ENCODE data around the gene CARMIL1. TPM values are rescaled to one million over a fixed set of nuclear protein-coding genes. Genes with fewer than 3 reads are reported as not detected.
A peak's percentile ranks its signal among the peaks of the same experiment; 100 is the strongest.

The CARMIL1 gene
- total and polyA plus RNA-seq, 3 experiments from 2014 or later: 1.8 to 2.9 TPM; not detected in 1

- POLR2A ChIA-PET: no interaction called here
- Mint-ChIP-seq H3K9me3 (no peaks in the 10 kb centered on the region), H3K4me1 (peaks cover 0 to 4% (median 0%) of the 10 kb centered on the region in 3 donors)
These were observed 108.3 kb downstream of the CARMIL1 start for GRCh38 chr6:25387483-25387882.

GRCh38 chr6:25387911-25388310 lies 108.7 kb downstream of the CARMIL1 start:
- no peaks in the 10 kb centered on the region for H3K9me3 ChIP-seq (ENCODE audit: low read length)
- CTCF ChIA-PET: no interaction called here
- no peaks in the 10 kb centered on the region for H3K36me3 ChIP-seq (ENCODE audit: insufficient read depth, low read length)
- peaks cover 0 to 6% (median 0%) of the 10 kb centered on the region in 3 donors for H3K36me3 Mint-ChIP-seq
- H3K4me3 ChIP-seq (ENCODE audit: low read length): no peak overlapping the region
- POLR2A ChIA-PET: no interaction called here
- H3K27ac Mint-ChIP-seq: peak overlapping the region in 1 of 8 donors; percentile 21
- H3K27me3 Mint-ChIP-seq: peaks cover 0 to 3% of the 10 kb centered on the region in 2 donors
- no peaks in the 10 kb centered on the region for H3K27me3 ChIP-seq (ENCODE audit: insufficient read depth, low read length, poor library complexity, severe bottlenecking)
- DNase-seq: no peak
- no peaks in the 10 kb centered on the region for H3K9me3 Mint-ChIP-seq
- H3K27ac ChIP-seq (ENCODE audit: low read depth, low read length): no peak overlapping the region
- H3K4me1 ChIP-seq (ENCODE audit: insufficient read depth, low read length): no peaks in the 10 kb centered on the region
- peaks cover 0 to 4% (median 0%) of the 10 kb centered on the region in 3 donors for H3K4me1 Mint-ChIP-seq
- no peak overlapping the region for H3K4me3 Mint-ChIP-seq

More at GRCh38 chr6:25387483-25387882, 108.3 kb downstream of the CARMIL1 start:
- no peaks in the 10 kb centered on the region for H3K36me3 ChIP-seq (ENCODE audit: insufficient read depth, low read length)
- CTCF ChIA-PET: no interaction called here
- H3K4me3 Mint-ChIP-seq: no peak overlapping the region
- H3K36me3 Mint-ChIP-seq: peaks cover 0 to 11% (median 0%) of the 10 kb centered on the region in 3 donors
- H3K27me3 Mint-ChIP-seq: peaks cover 0 to 3% of the 10 kb centered on the region in 2 donors
- H3K27me3 ChIP-seq (ENCODE audit: insufficient read depth, low read length, poor library complexity, severe bottlenecking): no peaks in the 10 kb centered on the region
- H3K4me1 ChIP-seq (ENCODE audit: insufficient read depth, low read length): no peaks in the 10 kb centered on the region
- no peaks in the 10 kb centered on the region for H3K9me3 ChIP-seq (ENCODE audit: low read length)
- H3K27ac ChIP-seq (ENCODE audit: low read depth, low read length): no peak overlapping the region
- no peak overlapping the region for H3K4me3 ChIP-seq (ENCODE audit: low read length)
- no peak for DNase-seq
- no peak overlapping the region for H3K27ac Mint-ChIP-seq

- Mint-ChIP-seq H3K27me3 (peaks cover 0 to 3% of the 10 kb centered on the region in 2 donors), H3K4me1 (peaks cover 0 to 4% (median 0%) of the 10 kb centered on the region in 3 donors), H3K9me3 (no peaks in the 10 kb centered on the region), H3K36me3 (peaks cover 0 to 4% (median 0%) of the 10 kb centered on the region in 3 donors), H3K27ac (no peak overlapping the region), H3K4me3 (no peak overlapping the region)
- CTCF ChIA-PET: interaction anchor here (1.2 kb wide), 1 partner anchor 22 kb away, joined by 3 read pairs; no protein-coding TSS in a partner anchor
- no peaks in the 10 kb centered on the region for H3K4me1 ChIP-seq (ENCODE audit: insufficient read depth, low read length)
- H3K4me3 ChIP-seq (ENCODE audit: low read length): no peak overlapping the region
- POLR2A ChIA-PET: no interaction called here
- H3K27me3 ChIP-seq (ENCODE audit: insufficient read depth, low read length, poor library complexity, severe bottlenecking): no peaks in the 10 kb centered on the region
- no peaks in the 10 kb centered on the region for H3K9me3 ChIP-seq (ENCODE audit: low read length)
- no peak for DNase-seq
- no peaks in the 10 kb centered on the region for H3K36me3 ChIP-seq (ENCODE audit: insufficient read depth, low read length)
- H3K27ac ChIP-seq (ENCODE audit: low read depth, low read length): no peak overlapping the region
These were observed 109.6 kb downstream of the CARMIL1 start for GRCh38 chr6:25388776-25389175.

GRCh38 chr6:25389471-25389870 lies 110.3 kb downstream of the CARMIL1 start:
- no peaks in the 10 kb centered on the region for H3K27me3 ChIP-seq (ENCODE audit: insufficient read depth, low read length, poor library complexity, severe bottlenecking)
- H3K4me1 Mint-ChIP-seq: peaks cover 0 to 4% (median 0%) of the 10 kb centered on the region in 3 donors
- H3K27ac Mint-ChIP-seq: no peak overlapping the region
- no peaks in the 10 kb centered on the region for H3K36me3 ChIP-seq (ENCODE audit: insufficient read depth, low read length)
- no peak overlapping the region for H3K4me3 ChIP-seq (ENCODE audit: low read length)
- no peak overlapping the region for H3K27ac ChIP-seq (ENCODE audit: low read depth, low read length)
- no peaks in the 10 kb centered on the region for H3K4me1 ChIP-seq (ENCODE audit: insufficient read depth, low read length)
- CTCF ChIA-PET: interaction anchor here (1.2 kb wide), 1 partner anchor 22 kb away, joined by 3 read pairs; no protein-coding TSS in a partner anchor
- H3K9me3 Mint-ChIP-seq: no peaks in the 10 kb centered on the region
- peaks cover 0 to 2% of the 10 kb centered on the region in 2 donors for H3K27me3 Mint-ChIP-seq
- no peak for DNase-seq
- H3K36me3 Mint-ChIP-seq: peaks cover 0 to 4% (median 0%) of the 10 kb centered on the region in 3 donors
- POLR2A ChIA-PET: no interaction called here
- H3K9me3 ChIP-seq (ENCODE audit: low read length): no peaks in the 10 kb centered on the region
- no peak overlapping the region for H3K4me3 Mint-ChIP-seq

GRCh38 chr6:25392372-25392771 lies 113.2 kb downstream of the CARMIL1 start:
- no peak overlapping the region for H3K4me3 ChIP-seq (ENCODE audit: low read length)
- Mint-ChIP-seq H3K4me3 (no peak overlapping the region), H3K36me3 (peaks cover 0 to 4% (median 0%) of the 10 kb centered on the region in 3 donors), H3K9me3 (no peaks in the 10 kb centered on the region), H3K4me1 (peaks cover 0 to 4% (median 0%) of the 10 kb centered on the region in 3 donors), H3K27ac (no peak overlapping the region), H3K27me3 (peaks cover 0 to 2% of the 10 kb centered on the region in 2 donors)
- H3K27me3 ChIP-seq (ENCODE audit: insufficient read depth, low read length, poor library complexity, severe bottlenecking): no peaks in the 10 kb centered on the region
- ChIA-PET POLR2A (no interaction called here), CTCF (no interaction called here)
- no peak overlapping the region for H3K27ac ChIP-seq (ENCODE audit: low read depth, low read length)
- no peaks in the 10 kb centered on the region for H3K36me3 ChIP-seq (ENCODE audit: insufficient read depth, low read length)
- no peaks in the 10 kb centered on the region for H3K4me1 ChIP-seq (ENCODE audit: insufficient read depth, low read length)
- H3K9me3 ChIP-seq (ENCODE audit: low read length): no peaks in the 10 kb centered on the region
- no peak for DNase-seq

- Histone ChIP-seq H3K4me1 (ENCODE audit: insufficient read depth, low read length) (no peaks in the 10 kb centered on the region), H3K27ac (ENCODE audit: low read depth, low read length) (no peak overlapping the region), H3K4me3 (ENCODE audit: low read length) (no peak overlapping the region), H3K9me3 (ENCODE audit: low read length) (no peaks in the 10 kb centered on the region), H3K36me3 (ENCODE audit: insufficient read depth, low read length) (no peaks in the 10 kb centered on the region), H3K27me3 (ENCODE audit: insufficient read depth, low read length, poor library complexity, severe bottlenecking) (no peaks in the 10 kb centered on the region)
- Mint-ChIP-seq H3K36me3 (no peaks in the 10 kb centered on the region), H3K4me1 (no peaks in the 10 kb centered on the region), H3K27ac (peak overlapping the region in 1 of 8 donors; percentile 38), H3K4me3 (no peak overlapping the region), H3K27me3 (no peaks in the 10 kb centered on the region), H3K9me3 (no peaks in the 10 kb centered on the region)
- no peak for DNase-seq
- POLR2A ChIA-PET: no interaction called here
- CTCF ChIA-PET: no interaction called here
These were observed 116.6 kb downstream of the CARMIL1 start for GRCh38 chr6:25395731-25396130.

GRCh38 chr6:25397406-25397805 lies 118.2 kb downstream of the CARMIL1 start:
- Histone ChIP-seq H3K36me3 (ENCODE audit: insufficient read depth, low read length) (no peaks in the 10 kb centered on the region), H3K4me3 (ENCODE audit: low read length) (no peak overlapping the region), H3K27ac (ENCODE audit: low read depth, low read length) (no peak overlapping the region), H3K4me1 (ENCODE audit: insufficient read depth, low read length) (no peaks in the 10 kb centered on the region), H3K27me3 (ENCODE audit: insufficient read depth, low read length, poor library complexity, severe bottlenecking) (no peaks in the 10 kb centered on the region), H3K9me3 (ENCODE audit: low read length) (no peaks in the 10 kb centered on the region)
- DNase-seq: no peak
- no peak overlapping the region for H3K27ac Mint-ChIP-seq
- no peaks in the 10 kb centered on the region for H3K4me1 Mint-ChIP-seq
- H3K4me3 Mint-ChIP-seq: no peak overlapping the region
- CTCF ChIA-PET: no interaction called here
- no peaks in the 10 kb centered on the region for H3K36me3 Mint-ChIP-seq
- H3K27me3 Mint-ChIP-seq: no peaks in the 10 kb centered on the region
- POLR2A ChIA-PET: interaction anchor here (0.6 kb wide), 1 partner anchor 118 kb away, joined by 3 read pairs; no protein-coding TSS in a partner anchor
- no peaks in the 10 kb centered on the region for H3K9me3 Mint-ChIP-seq

- Histone ChIP-seq H3K4me1 (ENCODE audit: insufficient read depth, low read length) (peaks cover 14% of the 10 kb centered on the region), H3K27ac (ENCODE audit: low read depth, low read length) (no peak overlapping the region), H3K36me3 (ENCODE audit: insufficient read depth, low read length) (no peaks in the 10 kb centered on the region), H3K27me3 (ENCODE audit: insufficient read depth, low read length, poor library complexity, severe bottlenecking) (no peaks in the 10 kb centered on the region), H3K9me3 (ENCODE audit: low read length) (no peaks in the 10 kb centered on the region), H3K4me3 (ENCODE audit: low read length) (no peak overlapping the region)
- H3K27me3 Mint-ChIP-seq: no peaks in the 10 kb centered on the region
- DNase-seq: no peak
- H3K36me3 Mint-ChIP-seq: peaks cover 0 to 2% (median 0%) of the 10 kb centered on the region in 3 donors
- ChIA-PET POLR2A (no interaction called here), CTCF (no interaction called here)
- no peak overlapping the region for H3K27ac Mint-ChIP-seq
- H3K4me1 Mint-ChIP-seq: peaks cover 0 to 14% (median 2%) of the 10 kb centered on the region in 3 donors
- no peak overlapping the region for H3K4me3 Mint-ChIP-seq
- no peaks in the 10 kb centered on the region for H3K9me3 Mint-ChIP-seq
These were observed 120.7 kb downstream of the CARMIL1 start for GRCh38 chr6:25399885-25400284.
